Adipose tissue (tissue), 3 donors: ENCODE data around the gene MAP4K4. TPM values are rescaled to one million over a fixed set of nuclear protein-coding genes. Genes with fewer than 3 reads are reported as not detected.
"Not testable (repeated sequence)": the region's sequence is repeated elsewhere in the genome, so short reads cannot be mapped to it uniquely, and the experiment has no call there.

Experiments used
- H3K27ac ChIP-seq: one replicate; pipeline ENCODE4 v1.5.1; 2013; ENCODE audit warnings: low read depth, low read length
- WGBS, 3 donors: extraction: QIAGEN DNeasy Blood & Tissue Kit; methylation state at CpG; one replicate each; pipeline ENCODE4 v1.1.7; 2013; 5-methylcytosine and 5-hydroxymethylcytosine counted together
- polyA plus RNA-seq, 3 donors: library from polyadenylated mRNA; stranded (reverse); fragments of 200-250 nt; gene quantifications; one replicate each; pipeline ENCODE4 v1.2.3, GENCODE V29; 2013
- donor health status: healthy with polysubstance abuse.
- donor health status: Bipolar disorder and iron deficiency.
- donor health status: healthy.

Gene MAP4K4
- polyA plus RNA-seq, 3 donors = 7.9 to 63.7 (median 34.8) TPM

- no peak overlapping the region for H3K27ac ChIP-seq
- WGBS, 3 donors = 32 to 37% (median 33%) methylated on average over 3 of the region's 3 CpGs
Observed at GRCh38 chr2:101751875-101752619, 54.5 kb downstream of the MAP4K4 start.

GRCh38 chr2:101752716-101753616 lies 55.5 kb downstream of the MAP4K4 start:
- WGBS, 3 donors = 35 to 63% (median 54%) methylated on average over 5 of the region's 5 CpGs
- no peak overlapping the region for H3K27ac ChIP-seq

- 69 to 88% (median 72%) methylated on average over 5 of the region's 5 CpGs for WGBS, 3 donors
- no peak overlapping the region for H3K27ac ChIP-seq
Observed at GRCh38 chr2:101753720-101754490, 56.4 kb downstream of the MAP4K4 start.

- WGBS, 3 donors = 40 to 85% (median 80%) methylated on average over 2 of the region's 2 CpGs
- H3K27ac ChIP-seq = no peak overlapping the region
Observed at GRCh38 chr2:101754618-101755017, 57.1 kb downstream of the MAP4K4 start.

GRCh38 chr2:101756266-101756665 lies 58.8 kb downstream of the MAP4K4 start:
- WGBS, 3 donors = 79 to 93% (median 86%) methylated on average over 3 of the region's 3 CpGs
- H3K27ac ChIP-seq = no peak overlapping the region

GRCh38 chr2:101758001-101758400 lies 60.5 kb downstream of the MAP4K4 start:
- WGBS, 3 donors = 69 to 80% (median 70%) methylated on average over 3 of the region's 3 CpGs

GRCh38 chr2:101759162-101759561 lies 61.7 kb downstream of the MAP4K4 start:
- 34 to 59% (median 41%) methylated on average over 2 of the region's 2 CpGs for WGBS, 3 donors
- H3K27ac ChIP-seq = no peak overlapping the region

More at GRCh38 chr2:101758001-101758400, 60.5 kb downstream of the MAP4K4 start:
- no peak overlapping the region for H3K27ac ChIP-seq

- no peak overlapping the region for H3K27ac ChIP-seq
- WGBS, 3 donors = 54 to 65% (median 56%) methylated on average over 4 of the region's 4 CpGs
Observed at GRCh38 chr2:101762451-101763171, 65.1 kb downstream of the MAP4K4 start.

GRCh38 chr2:101763496-101764333 lies 66.2 kb downstream of the MAP4K4 start:
- 54 to 61% (median 61%) methylated on average over 5 of the region's 5 CpGs for WGBS, 3 donors

GRCh38 chr2:101766337-101766736 lies 68.8 kb downstream of the MAP4K4 start:
- 52 to 83% (median 66%) methylated on average over 2 of the region's 2 CpGs for WGBS, 3 donors
- no peak overlapping the region for H3K27ac ChIP-seq

More at GRCh38 chr2:101763496-101764333, 66.2 kb downstream of the MAP4K4 start:
- H3K27ac ChIP-seq = no peak overlapping the region

- 68 to 81% (median 69%) methylated on average over 5 of the region's 5 CpGs for WGBS, 3 donors
- no peak overlapping the region for H3K27ac ChIP-seq
Observed at GRCh38 chr2:101766871-101767739, 69.6 kb downstream of the MAP4K4 start.

- 47 to 59% (median 47%) methylated on average over 4 of the region's 4 CpGs for WGBS, 3 donors
- no peak overlapping the region for H3K27ac ChIP-seq
Observed at GRCh38 chr2:101768556-101769220, 71.2 kb downstream of the MAP4K4 start.

- not testable (repeated sequence) for H3K27ac ChIP-seq
- 91 to 95% (median 92%) methylated on average over 3 of the region's 3 CpGs for WGBS, 3 donors
Observed at GRCh38 chr2:101769726-101770125, 72.2 kb downstream of the MAP4K4 start.

GRCh38 chr2:101770726-101771125 lies 73.2 kb downstream of the MAP4K4 start:
- H3K27ac ChIP-seq = no peak overlapping the region
- WGBS, 3 donors = 45 to 71% (median 55%) methylated on average over 2 of the region's 2 CpGs

GRCh38 chr2:101771227-101771902 lies 73.9 kb downstream of the MAP4K4 start:
- H3K27ac ChIP-seq = no peak overlapping the region
- WGBS, 3 donors = 77 to 91% (median 78%) methylated on average over 5 of the region's 5 CpGs
